ENCODE data around the gene FILIP1. TPM values are rescaled to one million over a fixed set of nuclear protein-coding genes. Genes with fewer than 3 reads are reported as not detected.

Gene FILIP1
- polyA plus RNA-seq, 3 donors: not detected

DNA sequence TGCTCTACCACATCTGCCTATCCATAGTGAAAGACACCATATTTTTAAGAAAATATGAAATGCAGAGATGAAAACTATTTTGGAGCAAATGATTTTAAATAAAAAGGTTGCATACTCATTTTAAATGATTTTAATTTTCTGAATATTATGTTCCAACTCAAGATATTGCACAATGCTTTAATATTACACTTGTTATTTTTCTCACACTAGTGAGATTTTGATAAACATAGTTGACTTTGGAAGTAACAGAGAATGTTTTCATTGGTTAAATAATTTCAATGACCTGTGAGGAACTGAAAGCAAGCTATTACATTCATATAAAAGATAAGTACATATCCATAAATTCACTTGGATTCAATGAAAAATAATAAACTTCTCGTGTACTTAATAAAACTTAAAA lies 201.9 kb downstream of the FILIP1 start:
- Histone ChIP-seq H3K36me3 (replicated peaks in 1 of 2; ENCODE audit: control insufficient read depth in 1 of 2, insufficient read depth in 2 of 2, low read length in 2 of 2) (no peaks in the 10 kb centered on the region), H4K20me1 (ENCODE audit: insufficient read depth, low read length) (no peaks in the 10 kb centered on the region), H3K9ac (ENCODE audit: insufficient read depth, low read length, poor library complexity, severe bottlenecking) (no peak overlapping the region), H3K4me1 (ENCODE audit: control insufficient read depth in 1 of 2, insufficient read depth in 2 of 2, low read length in 2 of 2) (peaks cover 0 to 13% of the 10 kb centered on the region in 2 donors), H3K4me2 (replicated peaks; ENCODE audit: extremely low read depth, low read length, poor library complexity, severe bottlenecking) (no peak overlapping the region), H3K27ac (ENCODE audit: low read depth in 1 of 2, low read length in 2 of 2) (no peak overlapping the region), H3K4me3 (replicated peaks in 1 of 3; ENCODE audit: low read depth in 2 of 3, low read length in 3 of 3) (no peak overlapping the region), H3K9me3 (replicated peaks in 1 of 2; ENCODE audit: control insufficient read depth in 1 of 2, insufficient read depth in 1 of 2, low read length in 2 of 2) (no peaks in the 10 kb centered on the region), H3K27me3 (ENCODE audit: control insufficient read depth in 2 of 2, insufficient read depth in 2 of 2, low read length in 2 of 2) (no peaks in the 10 kb centered on the region), H2AFZ (ENCODE audit: insufficient read depth, low read depth, low read length, poor library complexity, severe bottlenecking) (no peak overlapping the region), H3K79me2 (ENCODE audit: insufficient read depth, low read length) (peaks cover 9% of the 10 kb centered on the region)
- Mint-ChIP-seq H3K4me1 (peaks cover 16% of the 10 kb centered on the region), H3K4me3 (no peak overlapping the region), H3K36me3 (peaks cover 2 to 10% of the 10 kb centered on the region in 2 donors), H3K27me3 (ENCODE audit: low read depth in 3 of 3) (no peaks in the 10 kb centered on the region), H3K27ac (no peak overlapping the region), H3K9me3 (no peaks in the 10 kb centered on the region)
- no peak for DNase-seq
- TF ChIP-seq, protein P1, sequence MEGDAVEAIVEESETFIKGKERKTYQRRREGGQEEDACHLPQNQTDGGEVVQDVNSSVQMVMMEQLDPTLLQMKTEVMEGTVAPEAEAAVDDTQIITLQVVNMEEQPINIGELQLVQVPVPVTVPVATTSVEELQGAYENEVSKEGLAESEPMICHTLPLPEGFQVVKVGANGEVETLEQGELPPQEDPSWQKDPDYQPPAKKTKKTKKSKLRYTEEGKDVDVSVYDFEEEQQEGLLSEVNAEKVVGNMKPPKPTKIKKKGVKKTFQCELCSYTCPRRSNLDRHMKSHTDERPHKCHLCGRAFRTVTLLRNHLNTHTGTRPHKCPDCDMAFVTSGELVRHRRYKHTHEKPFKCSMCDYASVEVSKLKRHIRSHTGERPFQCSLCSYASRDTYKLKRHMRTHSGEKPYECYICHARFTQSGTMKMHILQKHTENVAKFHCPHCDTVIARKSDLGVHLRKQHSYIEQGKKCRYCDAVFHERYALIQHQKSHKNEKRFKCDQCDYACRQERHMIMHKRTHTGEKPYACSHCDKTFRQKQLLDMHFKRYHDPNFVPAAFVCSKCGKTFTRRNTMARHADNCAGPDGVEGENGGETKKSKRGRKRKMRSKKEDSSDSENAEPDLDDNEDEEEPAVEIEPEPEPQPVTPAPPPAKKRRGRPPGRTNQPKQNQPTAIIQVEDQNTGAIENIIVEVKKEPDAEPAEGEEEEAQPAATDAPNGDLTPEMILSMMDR (IDR thresholded peaks at IDR 0.05): no peak
- WGBS (ENCODE audit: insufficient coverage): no CpG with 5 or more reads among the region's 1 CpG
- intact Hi-C loops (cut with micrococcal nuclease): no loop called here

DNA sequence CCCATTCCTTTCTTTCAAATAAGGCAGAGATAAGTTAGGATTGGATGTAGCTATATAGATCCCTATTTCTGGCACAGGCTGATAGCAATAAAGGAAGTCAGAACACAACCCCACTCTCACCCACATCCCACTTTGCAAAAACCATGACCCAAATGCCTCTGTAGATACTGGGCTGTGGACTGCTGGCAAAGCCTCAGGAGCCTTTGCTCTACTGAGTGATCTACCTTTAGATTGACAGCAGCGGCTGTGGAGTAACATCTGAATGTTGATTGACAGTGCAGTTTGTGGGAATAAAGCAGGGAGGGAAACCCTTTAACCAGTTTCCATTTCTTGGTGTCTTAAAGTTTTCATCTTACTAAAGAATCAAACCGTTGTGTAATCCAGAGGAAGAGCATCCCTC lies 202.3 kb downstream of the FILIP1 start:
- Histone ChIP-seq H2AFZ (ENCODE audit: insufficient read depth, low read depth, low read length, poor library complexity, severe bottlenecking) (no peak overlapping the region), H4K20me1 (ENCODE audit: insufficient read depth, low read length) (no peaks in the 10 kb centered on the region), H3K27ac (ENCODE audit: low read depth in 1 of 2, low read length in 2 of 2) (no peak overlapping the region), H3K4me3 (replicated peaks in 1 of 3; ENCODE audit: low read depth in 2 of 3, low read length in 3 of 3) (no peak overlapping the region), H3K4me1 (ENCODE audit: control insufficient read depth in 1 of 2, insufficient read depth in 2 of 2, low read length in 2 of 2) (peaks cover 0 to 13% of the 10 kb centered on the region in 2 donors), H3K9me3 (replicated peaks in 1 of 2; ENCODE audit: control insufficient read depth in 1 of 2, insufficient read depth in 1 of 2, low read length in 2 of 2) (no peaks in the 10 kb centered on the region), H3K79me2 (ENCODE audit: insufficient read depth, low read length) (peaks cover 13% of the 10 kb centered on the region), H3K27me3 (ENCODE audit: control insufficient read depth in 2 of 2, insufficient read depth in 2 of 2, low read length in 2 of 2) (no peaks in the 10 kb centered on the region), H3K4me2 (replicated peaks; ENCODE audit: extremely low read depth, low read length, poor library complexity, severe bottlenecking) (no peak overlapping the region), H3K36me3 (replicated peaks in 1 of 2; ENCODE audit: control insufficient read depth in 1 of 2, insufficient read depth in 2 of 2, low read length in 2 of 2) (no peaks in the 10 kb centered on the region), H3K9ac (ENCODE audit: insufficient read depth, low read length, poor library complexity, severe bottlenecking) (no peak overlapping the region)
- no peak for DNase-seq
- Mint-ChIP-seq H3K4me1 (peaks cover 20% of the 10 kb centered on the region), H3K27ac (no peak overlapping the region), H3K9me3 (no peaks in the 10 kb centered on the region), H3K27me3 (ENCODE audit: low read depth in 3 of 3) (no peaks in the 10 kb centered on the region), H3K36me3 (peaks cover 2 to 10% of the 10 kb centered on the region in 2 donors), H3K4me3 (no peak overlapping the region)
- TF ChIP-seq, protein P1 (IDR thresholded peaks at IDR 0.05): no peak
- intact Hi-C loops (cut with micrococcal nuclease): no loop called here
- WGBS (ENCODE audit: insufficient coverage): no CpG with 5 or more reads among the region's 2 CpGs
